ENCODE results near the gene RRAGA. TPM values are rescaled to one million over a fixed set of nuclear protein-coding genes. Genes with fewer than 3 reads are reported as not detected.
"Not testable (repeated sequence)": the region's sequence is repeated elsewhere in the genome, so short reads cannot be mapped to it uniquely, and the experiment has no call there.

The RRAGA gene
- total RNA-seq, 1 donor: 54.6 TPM

- H3K4me2 ChIP-seq (ENCODE audit: insufficient read depth, low read length): no peak overlapping the region
- peak overlapping the region; percentile 76 for H2AFZ ChIP-seq (ENCODE audit: low read length)
- no peaks in the 10 kb centered on the region for H3K27me3 ChIP-seq (ENCODE audit: insufficient read depth, low read length)
- no peaks in the 10 kb centered on the region for H4K20me1 ChIP-seq (ENCODE audit: insufficient read depth, low read length)
- H3K4me3 ChIP-seq (ENCODE audit: insufficient read depth, low read length): no peak overlapping the region
- peaks cover 2% of the 10 kb centered on the region for H3K4me1 ChIP-seq (ENCODE audit: insufficient read depth, low read length)
- TF ChIP-seq CTCF (IDR thresholded peaks at IDR 0.05; ENCODE audit: extremely low read depth, low read depth, low read length): no peak
- H3K79me2 ChIP-seq (ENCODE audit: insufficient read depth, low read length): no peaks in the 10 kb centered on the region
- no peak for DNase-seq (ENCODE audit: insufficient read length, low spot score, missing footprints)
- no peaks in the 10 kb centered on the region for H3K36me3 ChIP-seq (ENCODE audit: insufficient read depth, low read length)
- no peak overlapping the region for H3K27ac ChIP-seq (ENCODE audit: low read depth, low read length)
- H3K9me3 ChIP-seq (ENCODE audit: low read depth, low read length): no peaks in the 10 kb centered on the region
Measured at GRCh38 chr9:19018201-19018600, 31.0 kb upstream of the RRAGA start.

DNA sequence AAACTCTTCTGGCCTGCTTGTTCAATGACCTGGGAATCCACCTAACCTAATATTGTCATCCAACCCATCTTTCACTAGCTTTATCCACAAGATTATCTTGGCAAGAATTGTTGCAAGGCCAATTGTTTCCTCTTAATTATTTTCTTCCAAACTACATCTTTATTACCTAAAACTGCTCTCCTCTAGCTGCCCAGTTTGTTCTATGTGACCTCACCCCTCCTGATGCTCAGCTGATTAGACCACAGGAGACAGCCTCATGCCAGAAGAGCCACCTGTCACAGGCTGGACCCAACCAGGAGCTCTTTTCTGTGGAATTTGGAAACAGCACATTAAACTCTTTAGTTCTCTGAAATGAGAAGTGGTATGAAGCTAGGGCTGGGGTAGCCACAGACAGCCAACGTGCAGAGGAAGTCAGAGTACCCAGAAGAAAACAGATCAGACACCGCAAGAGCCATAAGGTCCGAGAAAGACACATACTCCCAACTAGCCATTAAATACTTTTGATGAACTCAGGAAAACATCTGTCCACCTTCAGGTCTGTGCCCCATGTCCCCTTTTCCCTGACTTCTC lies 28.3 kb upstream of the RRAGA start:
- no peaks in the 10 kb centered on the region for H3K4me1 ChIP-seq (ENCODE audit: insufficient read depth, low read length)
- H3K79me2 ChIP-seq (ENCODE audit: insufficient read depth, low read length): no peaks in the 10 kb centered on the region
- H3K4me3 ChIP-seq (ENCODE audit: insufficient read depth, low read length): no peak overlapping the region
- no peak for DNase-seq (ENCODE audit: insufficient read length, low spot score, missing footprints)
- H2AFZ ChIP-seq (ENCODE audit: low read length): no peak overlapping the region
- no peaks in the 10 kb centered on the region for H4K20me1 ChIP-seq (ENCODE audit: insufficient read depth, low read length)
- no peak overlapping the region for H3K27ac ChIP-seq (ENCODE audit: low read depth, low read length)
- no peaks in the 10 kb centered on the region for H3K27me3 ChIP-seq (ENCODE audit: insufficient read depth, low read length)
- TF ChIP-seq CTCF (IDR thresholded peaks at IDR 0.05; ENCODE audit: extremely low read depth, low read depth, low read length): no peak
- no peak overlapping the region for H3K4me2 ChIP-seq (ENCODE audit: insufficient read depth, low read length)
- H3K36me3 ChIP-seq (ENCODE audit: insufficient read depth, low read length): no peaks in the 10 kb centered on the region
- H3K9me3 ChIP-seq (ENCODE audit: low read depth, low read length): no peaks in the 10 kb centered on the region

DNA sequence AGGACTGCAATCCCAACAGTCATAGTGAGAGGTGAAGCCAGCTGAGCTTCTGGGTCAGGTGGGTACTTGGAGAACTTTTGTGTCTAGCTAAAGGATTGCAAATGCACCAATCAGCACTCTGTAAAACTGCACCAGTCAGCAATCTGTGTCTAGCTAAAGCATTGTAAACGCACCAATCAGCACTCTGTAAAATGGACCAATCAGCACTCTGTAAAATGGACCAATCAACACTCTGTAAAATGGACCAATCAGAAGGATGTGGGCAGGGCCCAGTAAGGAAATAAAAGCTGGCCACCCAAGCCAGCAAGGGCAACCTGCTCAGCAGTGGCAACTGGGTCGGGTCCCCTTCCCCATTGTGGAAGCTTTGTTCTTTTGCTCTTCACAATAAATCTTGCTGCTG lies 27.6 kb upstream of the RRAGA start:
- not testable (repeated sequence) for H3K4me2 ChIP-seq (ENCODE audit: insufficient read depth, low read length); H3K27ac ChIP-seq (ENCODE audit: low read depth, low read length); H3K9me3 ChIP-seq (ENCODE audit: low read depth, low read length); H3K4me3 ChIP-seq (ENCODE audit: insufficient read depth, low read length); H3K36me3 ChIP-seq (ENCODE audit: insufficient read depth, low read length); H4K20me1 ChIP-seq (ENCODE audit: insufficient read depth, low read length); H2AFZ ChIP-seq (ENCODE audit: low read length); H3K79me2 ChIP-seq (ENCODE audit: insufficient read depth, low read length); H3K4me1 ChIP-seq (ENCODE audit: insufficient read depth, low read length); DNase-seq (ENCODE audit: insufficient read length, low spot score, missing footprints); H3K27me3 ChIP-seq (ENCODE audit: insufficient read depth, low read length)

GRCh38 chr9:19022206-19022605 lies 27.0 kb upstream of the RRAGA start:
- Histone ChIP-seq H2AFZ (ENCODE audit: low read length) (no peak overlapping the region), H3K36me3 (ENCODE audit: insufficient read depth, low read length) (no peaks in the 10 kb centered on the region), H3K27ac (ENCODE audit: low read depth, low read length) (no peak overlapping the region), H3K4me3 (ENCODE audit: insufficient read depth, low read length) (no peak overlapping the region), H4K20me1 (ENCODE audit: insufficient read depth, low read length) (no peaks in the 10 kb centered on the region), H3K9me3 (ENCODE audit: low read depth, low read length) (no peaks in the 10 kb centered on the region), H3K79me2 (ENCODE audit: insufficient read depth, low read length) (no peaks in the 10 kb centered on the region), H3K4me2 (ENCODE audit: insufficient read depth, low read length) (no peak overlapping the region), H3K4me1 (ENCODE audit: insufficient read depth, low read length) (peaks cover 7% of the 10 kb centered on the region), H3K27me3 (ENCODE audit: insufficient read depth, low read length) (no peaks in the 10 kb centered on the region)
- no peak for DNase-seq (ENCODE audit: insufficient read length, low spot score, missing footprints)
- no peak for TF ChIP-seq CTCF (IDR thresholded peaks at IDR 0.05; ENCODE audit: extremely low read depth, low read depth, low read length)

Data from osteoblast (primary cell).